PC-3 (cell line): ENCODE measurements around the gene ITGA3.

Experiments used
- CTCF ChIP-seq: fragments of 300-600 bp; sonication (generic); conservative IDR thresholded peaks from 2 replicates; pipeline ENCODE4 v1.5.1; 2017; ENCODE audit warnings: antibody characterized with exemption, low read depth, mild to moderate bottlenecking, low read length
- EZH2 ChIP-seq: fragments of 300-600 bp; sonication (generic); IDR thresholded peaks from one replicate; pipeline ENCODE4 v1.6.1; 2017; ENCODE audit warnings: antibody characterized with exemption, mild to moderate bottlenecking, low read length; ENCODE audit not compliant: unreplicated experiment

- TF ChIP-seq EZH2 = no peak
- TF ChIP-seq CTCF = no peak
These were observed 40.8 kb downstream of the ITGA3 start for GRCh38 chr17:50096758-50097157.
